ENCODE measurements around the gene ATAD3B.
"Not testable (repeated sequence)": the region's sequence is repeated elsewhere in the genome, so short reads cannot be mapped to it uniquely, and the experiment has no call there.

The ATAD3B gene

DNA sequence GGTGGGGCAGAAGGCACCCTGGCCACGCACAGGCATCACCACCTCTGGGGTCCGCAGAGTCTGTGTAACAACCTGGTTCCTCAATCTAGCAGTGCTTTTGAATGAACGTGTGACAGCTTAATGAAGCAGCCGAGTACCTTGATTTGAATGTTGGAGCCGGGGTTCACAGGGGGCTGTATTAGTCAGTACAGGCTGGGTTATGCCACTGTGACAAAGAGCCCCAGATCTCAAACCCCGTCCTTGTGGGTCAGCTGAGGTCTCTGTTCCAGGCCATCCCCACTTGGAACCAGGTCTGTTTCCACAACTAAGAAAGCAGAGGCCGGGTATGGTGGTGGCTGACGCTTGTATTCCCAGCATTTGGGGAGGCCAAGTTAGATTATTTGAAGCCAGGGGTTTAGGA lies 58.4 kb downstream of the ATAD3B start:
- H3K4me3 ChIP-seq (replicated peaks in 1 of 2; ENCODE audit: low read depth in 2 of 2, low read length in 2 of 2): no peak overlapping the region

DNA sequence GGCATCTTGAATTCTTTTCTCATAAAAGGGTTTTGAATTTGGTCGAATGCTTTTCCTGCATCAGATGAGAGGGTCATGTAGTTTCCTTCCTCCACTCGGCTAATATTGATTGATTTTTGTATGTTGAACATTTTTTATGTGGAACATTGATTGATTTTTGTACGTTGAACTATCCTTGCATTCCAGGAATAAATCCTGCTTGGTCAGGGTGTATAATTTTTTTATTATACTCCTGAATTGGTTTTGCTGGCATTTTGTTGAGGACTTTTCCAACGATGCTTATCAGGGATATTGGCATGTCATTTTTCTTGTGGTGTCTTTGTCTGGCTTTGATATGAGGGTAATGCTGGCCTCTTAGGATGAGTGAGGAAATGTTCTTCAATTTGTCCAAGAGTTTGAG lies 60.4 kb downstream of the ATAD3B start:
- no peak overlapping the region for H3K4me3 ChIP-seq (replicated peaks in 1 of 2; ENCODE audit: low read depth in 2 of 2, low read length in 2 of 2)
- DNase-seq (ENCODE audit: low read depth in 2 of 2): no peak
- TF ChIP-seq, protein P1, sequence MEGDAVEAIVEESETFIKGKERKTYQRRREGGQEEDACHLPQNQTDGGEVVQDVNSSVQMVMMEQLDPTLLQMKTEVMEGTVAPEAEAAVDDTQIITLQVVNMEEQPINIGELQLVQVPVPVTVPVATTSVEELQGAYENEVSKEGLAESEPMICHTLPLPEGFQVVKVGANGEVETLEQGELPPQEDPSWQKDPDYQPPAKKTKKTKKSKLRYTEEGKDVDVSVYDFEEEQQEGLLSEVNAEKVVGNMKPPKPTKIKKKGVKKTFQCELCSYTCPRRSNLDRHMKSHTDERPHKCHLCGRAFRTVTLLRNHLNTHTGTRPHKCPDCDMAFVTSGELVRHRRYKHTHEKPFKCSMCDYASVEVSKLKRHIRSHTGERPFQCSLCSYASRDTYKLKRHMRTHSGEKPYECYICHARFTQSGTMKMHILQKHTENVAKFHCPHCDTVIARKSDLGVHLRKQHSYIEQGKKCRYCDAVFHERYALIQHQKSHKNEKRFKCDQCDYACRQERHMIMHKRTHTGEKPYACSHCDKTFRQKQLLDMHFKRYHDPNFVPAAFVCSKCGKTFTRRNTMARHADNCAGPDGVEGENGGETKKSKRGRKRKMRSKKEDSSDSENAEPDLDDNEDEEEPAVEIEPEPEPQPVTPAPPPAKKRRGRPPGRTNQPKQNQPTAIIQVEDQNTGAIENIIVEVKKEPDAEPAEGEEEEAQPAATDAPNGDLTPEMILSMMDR (IDR thresholded peaks at IDR 0.05; ENCODE audit: low read depth, low read length): no peak

More for the DNA sequence above, 58.4 kb downstream of the ATAD3B start:
- TF ChIP-seq, protein P1 (IDR thresholded peaks at IDR 0.05; ENCODE audit: low read depth, low read length): no peak
- DNase-seq (ENCODE audit: low read depth in 2 of 2): no peak

DNA sequence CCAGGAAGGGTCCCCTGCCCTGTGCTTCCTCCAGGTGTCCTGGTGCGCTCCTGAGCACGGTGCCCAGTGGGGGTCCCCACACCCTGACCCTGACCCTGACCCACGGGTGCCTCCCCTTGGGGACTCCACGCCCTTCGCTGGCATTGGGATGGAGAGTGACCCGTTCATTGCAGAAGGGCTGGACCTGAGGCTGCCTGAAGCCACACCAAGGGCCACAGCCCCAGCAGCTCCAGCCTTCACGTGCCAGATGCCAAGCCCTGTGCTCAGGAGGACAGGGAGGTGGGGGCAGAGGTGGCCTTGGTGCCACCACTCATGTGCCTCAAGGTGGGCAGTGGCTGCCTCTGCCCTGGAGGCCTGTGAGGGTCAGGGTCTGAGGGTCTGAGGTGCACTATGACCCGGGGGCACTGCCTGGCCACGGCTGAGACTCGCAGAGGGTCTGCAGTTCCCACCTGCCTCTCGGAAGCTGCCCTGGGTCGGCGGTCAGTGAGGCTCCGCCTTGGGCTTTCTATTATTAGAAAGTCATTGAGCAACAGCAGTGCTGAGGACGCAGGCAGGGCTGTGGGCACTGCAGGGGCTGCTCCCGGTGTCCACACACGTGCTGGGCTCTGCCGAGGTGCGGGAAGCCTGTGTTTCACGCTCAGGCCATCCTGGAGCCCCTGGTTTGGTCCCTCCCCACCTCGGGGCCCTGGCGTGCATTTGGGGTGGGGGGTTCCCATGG lies 61.8 kb downstream of the ATAD3B start:
- not testable (repeated sequence) for DNase-seq (ENCODE audit: low read depth in 2 of 2); H3K4me3 ChIP-seq (replicated peaks in 1 of 2; ENCODE audit: low read depth in 2 of 2, low read length in 2 of 2)

DNA sequence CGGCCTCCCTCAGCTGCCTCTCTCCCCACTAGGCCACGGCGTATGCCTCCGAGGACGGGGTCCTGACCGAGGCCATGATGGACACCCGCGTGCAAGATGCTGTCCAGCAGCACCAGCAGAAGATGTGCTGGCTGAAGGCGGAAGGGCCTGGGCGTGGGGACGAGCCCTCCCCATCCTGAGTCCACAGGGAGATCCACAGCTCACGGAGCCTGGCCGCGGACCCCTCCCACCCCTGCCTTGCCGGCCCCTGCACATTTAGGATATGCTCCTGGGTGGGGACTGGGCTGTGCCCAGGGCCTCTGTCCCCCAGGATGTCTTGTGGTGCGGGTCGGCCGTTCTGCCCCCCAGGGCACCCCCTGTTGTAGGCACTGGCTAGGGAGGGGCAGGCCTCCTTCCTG lies 62.3 kb downstream of the ATAD3B start:
- H3K4me3 ChIP-seq (replicated peaks in 1 of 2; ENCODE audit: low read depth in 2 of 2, low read length in 2 of 2); DNase-seq (ENCODE audit: low read depth in 2 of 2): not testable (repeated sequence)

DNA sequence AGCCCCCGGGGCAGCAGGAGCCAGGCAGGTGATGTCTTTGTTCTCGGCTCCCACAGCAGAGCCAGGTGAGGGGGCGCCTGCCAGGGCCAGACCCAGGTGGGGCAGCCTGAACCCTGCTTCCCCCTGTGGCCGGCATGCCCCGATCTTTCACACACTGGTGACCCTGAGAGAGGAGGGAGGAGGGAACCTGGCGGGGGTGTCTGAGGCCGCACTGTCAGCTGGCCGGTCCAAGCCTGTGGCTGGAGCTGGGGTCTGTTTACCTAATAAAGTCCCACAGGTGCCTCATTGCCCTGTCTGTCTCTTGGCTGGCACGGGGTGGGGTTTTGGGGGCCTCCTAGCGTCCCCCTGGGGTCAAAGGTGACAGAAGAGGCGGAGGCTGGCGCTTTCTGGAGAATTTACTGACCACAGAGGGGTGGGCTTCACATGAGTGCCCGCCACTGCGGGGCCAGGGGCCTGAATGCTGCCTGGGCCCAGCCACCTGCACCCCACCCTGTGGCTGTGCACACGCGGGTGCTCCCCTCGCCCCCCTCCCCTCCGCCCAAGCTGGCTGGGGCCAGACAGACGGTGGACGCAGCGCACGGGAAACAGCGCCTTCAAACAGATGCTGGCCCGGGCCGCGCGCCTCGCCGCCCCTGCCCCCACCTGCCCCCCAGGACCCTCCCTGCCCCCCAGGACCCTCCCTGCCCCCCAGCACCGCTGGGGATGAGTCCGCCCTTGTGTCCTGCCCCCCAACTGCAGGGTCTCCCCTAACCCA lies 63.0 kb downstream of the ATAD3B start:
- H3K4me3 ChIP-seq (replicated peaks in 1 of 2; ENCODE audit: low read depth in 2 of 2, low read length in 2 of 2): no peak overlapping the region
- TF ChIP-seq, protein P1 (IDR thresholded peaks at IDR 0.05; ENCODE audit: low read depth, low read length): no peak
- DNase-seq (ENCODE audit: low read depth in 2 of 2): no peak

DNA sequence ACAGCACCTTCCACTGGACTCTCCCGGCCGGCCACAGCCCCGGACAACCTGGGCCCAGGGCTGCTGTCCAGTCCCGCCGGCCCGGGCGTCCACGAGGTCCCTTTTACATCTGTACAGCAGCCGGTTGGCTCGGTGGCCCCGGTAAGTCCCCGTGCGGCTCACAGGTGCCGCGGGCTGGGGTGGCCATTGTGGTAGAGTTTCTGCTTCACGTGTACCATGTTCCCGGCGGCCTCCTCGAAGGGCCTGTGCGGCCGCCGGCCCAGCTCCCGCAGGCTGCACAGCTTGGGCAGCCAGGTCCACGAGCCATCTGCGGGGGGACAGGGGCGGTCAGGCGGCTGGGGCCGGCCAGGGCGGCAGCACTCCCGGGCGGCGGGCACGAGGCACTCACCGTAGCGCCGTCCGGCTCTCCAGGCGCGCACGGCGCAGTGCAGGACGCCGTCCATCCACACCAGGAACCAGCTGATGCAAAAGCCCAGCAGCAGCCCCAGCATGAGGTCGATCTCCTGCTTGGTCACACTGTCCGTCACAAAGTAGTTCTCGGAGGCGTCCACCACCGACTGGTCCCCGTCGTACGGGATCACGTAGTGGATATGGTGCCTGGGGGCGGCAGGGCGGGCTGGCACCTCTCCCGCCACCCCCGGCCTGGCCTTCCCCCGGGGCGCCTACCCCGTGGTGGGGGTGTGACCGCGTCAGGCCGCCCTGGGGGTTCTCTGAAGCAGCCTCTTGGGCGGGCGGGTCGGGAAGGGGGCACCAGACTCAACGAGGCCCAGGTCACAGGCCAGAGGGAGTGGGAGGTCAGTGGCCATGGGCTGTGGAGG lies 63.8 kb downstream of the ATAD3B start:
- H3K4me3 ChIP-seq (replicated peaks in 1 of 2; ENCODE audit: low read depth in 2 of 2, low read length in 2 of 2): no peak overlapping the region
- DNase-seq (ENCODE audit: low read depth in 2 of 2): no peak
- TF ChIP-seq, protein P1 (IDR thresholded peaks at IDR 0.05; ENCODE audit: low read depth, low read length): no peak

DNA sequence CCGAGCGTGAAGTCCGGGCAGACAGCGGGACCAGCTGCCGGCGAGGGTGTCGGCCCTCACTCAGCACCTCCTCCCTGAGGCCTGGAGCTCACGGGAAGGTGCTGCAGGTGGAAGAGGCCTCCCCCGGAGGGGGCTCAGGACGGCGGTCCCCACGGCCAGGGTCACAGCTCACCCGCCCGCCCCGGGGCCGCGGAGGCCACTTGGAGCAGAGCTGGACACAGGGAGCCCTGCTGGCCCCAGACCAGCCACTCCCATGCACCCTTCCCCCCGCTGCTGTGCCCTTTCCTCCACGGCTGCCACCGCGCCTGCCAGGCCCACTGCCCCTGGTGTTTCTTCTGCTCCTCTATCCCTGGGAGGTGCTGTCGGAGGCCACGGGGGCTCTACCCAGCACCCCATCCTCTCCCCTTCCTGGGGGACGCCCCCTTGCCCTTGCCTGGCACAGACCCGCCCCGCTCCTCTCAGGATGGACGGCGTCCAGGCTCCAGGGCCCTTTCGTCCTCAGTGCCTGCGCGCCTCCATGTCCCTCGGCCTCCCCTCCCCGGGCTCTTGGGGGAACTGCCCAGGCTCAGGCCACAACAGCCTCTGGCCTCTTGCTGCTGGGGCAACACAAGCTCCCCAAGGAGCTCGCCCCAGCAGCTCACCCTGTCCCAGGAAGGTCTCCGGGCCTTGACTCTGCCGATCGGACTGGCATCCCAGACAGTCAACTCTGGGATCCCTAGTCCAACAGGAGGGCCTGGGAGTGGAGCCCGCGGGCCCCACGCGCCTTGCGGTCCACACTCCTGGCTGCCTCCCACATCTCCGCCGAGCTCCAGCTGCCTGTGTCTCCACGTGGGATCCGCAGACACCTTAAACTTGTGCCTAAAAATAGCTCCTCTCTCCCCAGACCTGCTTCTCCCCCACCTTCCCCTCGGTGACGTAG lies 64.7 kb downstream of the ATAD3B start:
- TF ChIP-seq, protein P1 (IDR thresholded peaks at IDR 0.05; ENCODE audit: low read depth, low read length): no peak
- H3K4me3 ChIP-seq (replicated peaks in 1 of 2; ENCODE audit: low read depth in 2 of 2, low read length in 2 of 2): no peak overlapping the region
- DNase-seq (ENCODE audit: low read depth in 2 of 2): no peak
